SK-N-SH (cell line): ENCODE results near the gene PIAS1.

Experiments used
- EZH2phosphoT487 ChIP-seq: fragments of 200-600 bp; sonication (generic); IDR thresholded peaks from 2 replicates; pipeline ENCODE4 v1.6.1; 2017; ENCODE audit warnings: low read depth, mixed run types, mild to moderate bottlenecking, antibody characterized with exemption, moderate library complexity, borderline replicate concordance
- TAF1 ChIP-seq: IDR thresholded peaks from 2 replicates; pipeline ENCODE4 v1.6.1; 2012; ENCODE audit warnings: low read depth, mild to moderate bottlenecking, low read length, moderate library complexity, borderline replicate concordance

DNA sequence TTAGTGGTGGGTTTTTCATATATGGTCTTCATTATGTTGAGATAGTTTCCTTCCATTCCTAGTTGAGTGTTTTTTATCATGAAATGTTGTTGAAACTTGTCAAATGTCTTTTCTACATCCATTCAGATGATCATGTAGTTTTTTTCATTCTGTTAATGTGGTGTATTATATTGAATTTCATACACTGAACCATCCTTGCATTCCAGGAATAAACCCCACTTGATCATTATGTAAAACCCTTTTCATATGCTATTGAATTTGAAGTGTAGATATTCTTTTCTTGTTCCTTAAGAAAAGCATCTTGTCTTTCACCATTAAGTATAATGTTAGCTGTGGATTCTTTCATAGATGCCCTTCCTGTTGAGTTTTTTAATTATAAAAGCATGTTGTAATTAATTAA is 42.9 kb downstream of the PIAS1 start:
- no peak for TF ChIP-seq EZH2phosphoT487
- no peak for TF ChIP-seq TAF1
